ENCODE measurements around the gene CDK17.
"Not testable (repeated sequence)": the region's sequence is repeated elsewhere in the genome, so short reads cannot be mapped to it uniquely, and the experiment has no call there.

Gene CDK17

GRCh38 chr12:96417688-96418087, 17.4 kb upstream of the CDK17 start:
- DNase-seq, result not testable (repeated sequence)

GRCh38 chr12:96416033-96416799, 16.0 kb upstream of the CDK17 start:
- peak; percentile 28 for DNase-seq

- DNase-seq, result no peak
Observed at GRCh38 chr12:96414637-96415036, 14.4 kb upstream of the CDK17 start.

- DNase-seq, result no peak
Observed at GRCh38 chr12:96412431-96412830, 12.2 kb upstream of the CDK17 start.

- no peak for DNase-seq
Observed at GRCh38 chr12:96409731-96410130, 9.5 kb upstream of the CDK17 start.

- DNase-seq, result no peak
Observed at GRCh38 chr12:96408993-96409392, 8.8 kb upstream of the CDK17 start.

GRCh38 chr12:96407429-96408097, 7.3 kb upstream of the CDK17 start:
- not testable (repeated sequence) for DNase-seq

- DNase-seq, result no peak
Observed at GRCh38 chr12:96404696-96405095, 4.5 kb upstream of the CDK17 start.

GRCh38 chr12:96403870-96404269, 3.6 kb upstream of the CDK17 start:
- DNase-seq, result no peak

- DNase-seq, result not testable (repeated sequence)
Observed at GRCh38 chr12:96402522-96402921, 2.3 kb upstream of the CDK17 start.

- DNase-seq, result no peak
Observed at GRCh38 chr12:96402061-96402460, 1.8 kb upstream of the CDK17 start.

GRCh38 chr12:96401076-96401871, 1.0 kb upstream of the CDK17 start:
- peak; percentile 94 for DNase-seq

- peak; percentile 43 for DNase-seq
Observed at GRCh38 chr12:96400631-96401075, 414 bp upstream of the CDK17 start.

GRCh38 chr12:96399120-96399918, 920 bp downstream of the CDK17 start:
- DNase-seq, result peak; percentile 40

GRCh38 chr12:96398424-96399119, 1.7 kb downstream of the CDK17 start:
- DNase-seq, result peak; percentile 27

GRCh38 chr12:96397756-96398423, 2.3 kb downstream of the CDK17 start:
- DNase-seq, result peak; percentile 8

GRCh38 chr12:96396914-96397313, 3.3 kb downstream of the CDK17 start:
- no peak for DNase-seq

GRCh38 chr12:96396209-96396608, 4.0 kb downstream of the CDK17 start:
- no peak for DNase-seq

- DNase-seq, result no peak
Observed at GRCh38 chr12:96395236-96395635, 5.0 kb downstream of the CDK17 start.

GRCh38 chr12:96393229-96393628, 7.0 kb downstream of the CDK17 start:
- not testable (repeated sequence) for DNase-seq

GRCh38 chr12:96392397-96392796, 7.8 kb downstream of the CDK17 start:
- DNase-seq, result no peak
